GM12872 (cell line): ENCODE measurements around the gene DHDH.

ENCODE experiments used
- TF ChIP-seq, protein P1 (sequence below): IDR thresholded peaks from 3 replicates; pipeline ENCODE4 v1.5.1; 2011; ENCODE audit warnings: low read depth, mild to moderate bottlenecking, low read length, moderate library complexity; ENCODE audit not compliant: insufficient read depth

The DHDH gene

DNA sequence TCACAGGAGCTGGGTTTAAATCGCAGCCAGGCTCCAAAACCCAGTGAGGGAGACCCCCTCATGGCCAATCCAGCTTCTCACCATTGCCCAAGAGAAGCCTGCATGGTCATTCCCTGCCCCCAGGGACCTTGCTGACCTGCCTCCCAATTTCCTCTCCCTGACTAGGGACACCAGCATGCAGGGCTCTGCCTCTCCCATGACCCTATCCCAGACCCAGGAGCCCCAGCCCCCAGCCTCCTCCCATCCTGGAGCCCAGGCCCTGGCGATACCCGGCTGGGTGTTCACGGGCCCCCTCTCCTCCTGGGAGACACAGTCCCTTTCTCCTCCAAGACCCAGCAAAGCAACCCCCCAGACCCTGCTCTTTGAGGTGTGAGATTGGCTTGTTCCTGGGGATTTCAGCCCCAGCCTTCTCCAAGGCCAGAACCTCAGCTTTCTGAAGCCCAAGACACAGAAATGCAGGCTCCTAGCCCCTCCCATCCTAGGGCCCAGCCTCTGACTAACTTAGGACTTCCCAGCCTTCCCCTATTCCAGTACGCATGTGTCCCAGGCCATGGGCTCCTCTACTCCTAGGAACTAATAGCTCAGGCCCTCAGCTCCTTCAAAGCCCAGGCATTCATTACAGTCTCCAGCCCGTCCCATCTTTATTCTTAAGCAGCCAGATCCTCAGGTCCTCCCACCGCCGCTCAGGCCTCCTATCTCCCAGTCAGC lies 58.5 kb downstream of the DHDH start:
- TF ChIP-seq, protein P1, sequence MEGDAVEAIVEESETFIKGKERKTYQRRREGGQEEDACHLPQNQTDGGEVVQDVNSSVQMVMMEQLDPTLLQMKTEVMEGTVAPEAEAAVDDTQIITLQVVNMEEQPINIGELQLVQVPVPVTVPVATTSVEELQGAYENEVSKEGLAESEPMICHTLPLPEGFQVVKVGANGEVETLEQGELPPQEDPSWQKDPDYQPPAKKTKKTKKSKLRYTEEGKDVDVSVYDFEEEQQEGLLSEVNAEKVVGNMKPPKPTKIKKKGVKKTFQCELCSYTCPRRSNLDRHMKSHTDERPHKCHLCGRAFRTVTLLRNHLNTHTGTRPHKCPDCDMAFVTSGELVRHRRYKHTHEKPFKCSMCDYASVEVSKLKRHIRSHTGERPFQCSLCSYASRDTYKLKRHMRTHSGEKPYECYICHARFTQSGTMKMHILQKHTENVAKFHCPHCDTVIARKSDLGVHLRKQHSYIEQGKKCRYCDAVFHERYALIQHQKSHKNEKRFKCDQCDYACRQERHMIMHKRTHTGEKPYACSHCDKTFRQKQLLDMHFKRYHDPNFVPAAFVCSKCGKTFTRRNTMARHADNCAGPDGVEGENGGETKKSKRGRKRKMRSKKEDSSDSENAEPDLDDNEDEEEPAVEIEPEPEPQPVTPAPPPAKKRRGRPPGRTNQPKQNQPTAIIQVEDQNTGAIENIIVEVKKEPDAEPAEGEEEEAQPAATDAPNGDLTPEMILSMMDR: no peak

DNA sequence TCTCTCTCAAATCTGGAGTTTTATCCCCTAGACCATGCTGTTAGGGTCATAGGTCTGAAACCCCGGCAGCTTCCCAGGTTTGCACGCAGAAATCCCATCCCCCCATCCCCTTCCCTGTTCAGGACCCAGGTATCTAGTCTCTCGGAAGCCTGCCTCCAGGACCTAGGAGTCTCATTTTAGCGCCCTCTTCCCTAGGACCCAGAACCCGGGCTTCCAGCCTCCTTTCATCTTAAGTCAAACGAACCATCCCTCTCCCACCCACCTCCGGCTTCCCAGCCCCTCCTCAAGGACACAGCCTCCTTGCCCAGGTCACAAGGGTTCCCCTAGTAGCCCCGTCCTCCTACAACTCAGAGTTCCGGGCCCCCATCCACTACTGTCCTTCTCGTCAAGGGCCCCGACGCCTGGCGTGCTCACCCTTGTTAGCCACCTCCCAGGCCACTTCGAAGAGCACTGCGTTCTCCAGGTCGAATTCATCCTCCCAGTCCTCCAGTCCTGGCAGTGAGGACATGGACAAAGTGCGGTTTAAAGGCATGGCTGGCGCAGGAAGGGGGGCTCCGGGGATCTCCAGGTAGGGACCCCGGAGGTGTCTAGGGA lies 59.2 kb downstream of the DHDH start:
- TF ChIP-seq, protein P1: no peak

DNA sequence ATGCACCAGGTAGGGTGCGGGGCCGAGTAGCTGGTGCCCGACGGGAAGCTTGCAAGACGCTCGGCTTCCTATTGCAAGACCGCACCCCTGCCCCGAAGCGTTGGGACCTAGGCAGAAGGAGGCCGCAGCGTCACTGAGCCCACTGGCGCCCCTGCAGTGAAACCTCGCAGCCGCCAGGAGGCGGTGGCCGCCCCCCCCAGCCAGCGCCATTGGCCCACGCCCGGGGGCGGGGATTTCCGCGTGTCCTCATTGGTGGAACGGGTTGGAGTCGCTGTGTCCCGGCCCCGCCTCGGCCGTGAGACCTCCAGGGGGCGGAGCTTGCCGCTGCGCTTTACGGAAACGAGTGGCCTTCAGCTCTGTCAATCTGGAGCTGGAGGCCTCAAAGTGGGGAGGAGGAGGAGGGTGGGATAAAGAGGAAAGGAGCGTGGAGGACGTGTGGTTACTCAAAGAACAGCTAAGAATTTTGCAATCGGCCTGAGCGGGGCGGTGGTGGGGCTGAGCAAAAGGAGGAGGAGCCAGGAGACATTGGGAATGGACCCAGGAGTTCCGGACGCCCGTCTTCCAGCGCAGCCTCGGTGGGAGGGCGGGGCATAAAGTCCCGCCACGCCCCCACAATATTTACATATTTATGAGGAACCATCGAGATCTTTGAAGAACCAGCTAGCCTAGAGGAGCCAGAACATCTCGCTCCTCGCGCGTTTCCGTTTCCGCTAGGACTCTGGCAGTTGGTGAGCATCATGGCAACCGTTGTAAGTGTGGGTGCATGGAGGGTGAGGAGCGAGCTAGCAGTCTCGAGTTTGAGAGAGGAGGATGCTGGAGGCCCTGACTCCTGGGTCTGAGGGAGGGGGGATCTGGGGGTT lies 59.9 kb downstream of the DHDH start, which contains the start of the genes GYS1 and RUVBL2:
Gene GYS1 (minus strand): TSS at position 135 of the 860 bp plus-strand sequence. CDS start 197 bp downstream, outside the sequence.
Gene RUVBL2 (plus strand): TSS at position 713 of the 860 bp plus-strand sequence. CDS start 25 bp downstream, at position 738.
- TF ChIP-seq, protein P1: peak; percentile 97

DNA sequence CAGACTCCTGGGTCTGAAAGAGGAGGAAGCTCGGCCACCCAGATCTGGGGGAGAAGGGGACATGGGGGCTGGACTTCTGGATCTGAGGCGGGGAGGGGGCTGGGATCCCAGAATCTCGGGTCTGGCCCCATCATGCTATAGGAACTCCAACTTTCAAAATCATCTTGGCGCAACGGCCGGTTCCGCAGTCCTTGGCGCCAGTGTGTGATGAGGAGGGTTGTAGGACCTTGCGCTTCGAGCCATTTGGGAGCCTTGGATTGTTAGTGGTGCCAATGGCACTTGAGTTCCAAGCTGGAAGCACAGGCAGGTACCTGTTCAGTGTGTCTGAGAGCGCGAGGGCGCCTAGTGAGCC lies 60.5 kb downstream of the DHDH start:
- TF ChIP-seq, protein P1: no peak
